ENCODE data around the gene APLN.

APLN gene

GRCh38 chrX:129642641-129643040, 12.1 kb downstream of the APLN start:
- H3K4me3 ChIP-seq (ENCODE audit: low read depth, low read length) = no peak overlapping the region

GRCh38 chrX:129641941-129642340, 12.8 kb downstream of the APLN start:
- H3K4me3 ChIP-seq (ENCODE audit: low read depth, low read length) = no peak overlapping the region

GRCh38 chrX:129641469-129641868, 13.3 kb downstream of the APLN start:
- no peak overlapping the region for H3K4me3 ChIP-seq (ENCODE audit: low read depth, low read length)

- H3K4me3 ChIP-seq (ENCODE audit: low read depth, low read length) = no peak overlapping the region
Measured at GRCh38 chrX:129640737-129641136, 14.0 kb downstream of the APLN start.

- no peak overlapping the region for H3K4me3 ChIP-seq (ENCODE audit: low read depth, low read length)
Measured at GRCh38 chrX:129638917-129639316, 15.8 kb downstream of the APLN start.

GRCh38 chrX:129637217-129638109, 17.3 kb downstream of the APLN start:
- H3K4me3 ChIP-seq (ENCODE audit: low read depth, low read length) = no peak overlapping the region

- H3K4me3 ChIP-seq (ENCODE audit: low read depth, low read length) = no peak overlapping the region
Measured at GRCh38 chrX:129636175-129636681, 18.5 kb downstream of the APLN start.

GRCh38 chrX:129634541-129634940, 20.2 kb downstream of the APLN start:
- no peak overlapping the region for H3K4me3 ChIP-seq (ENCODE audit: low read depth, low read length)

- H3K4me3 ChIP-seq (ENCODE audit: low read depth, low read length) = no peak overlapping the region
Measured at GRCh38 chrX:129632443-129632842, 22.3 kb downstream of the APLN start.

GRCh38 chrX:129631849-129632248, 22.9 kb downstream of the APLN start:
- H3K4me3 ChIP-seq (ENCODE audit: low read depth, low read length) = no peak overlapping the region

GRCh38 chrX:129629837-129630236, 24.9 kb downstream of the APLN start:
- H3K4me3 ChIP-seq (ENCODE audit: low read depth, low read length) = no peak overlapping the region

GRCh38 chrX:129626026-129626425, 28.7 kb downstream of the APLN start:
- H3K4me3 ChIP-seq (ENCODE audit: low read depth, low read length) = no peak overlapping the region

- H3K4me3 ChIP-seq (ENCODE audit: low read depth, low read length) = no peak overlapping the region
Measured at GRCh38 chrX:129622757-129623301, 31.9 kb downstream of the APLN start.

- H3K4me3 ChIP-seq (ENCODE audit: low read depth, low read length) = no peak overlapping the region
Measured at GRCh38 chrX:129618997-129619396, 35.8 kb downstream of the APLN start.

GRCh38 chrX:129617420-129617819, 37.3 kb downstream of the APLN start:
- H3K4me3 ChIP-seq (ENCODE audit: low read depth, low read length) = no peak overlapping the region

GRCh38 chrX:129614481-129615255, 40.1 kb downstream of the APLN start:
- no peak overlapping the region for H3K4me3 ChIP-seq (ENCODE audit: low read depth, low read length)

- no peak overlapping the region for H3K4me3 ChIP-seq (ENCODE audit: low read depth, low read length)
Measured at GRCh38 chrX:129613596-129613995, 41.2 kb downstream of the APLN start.

GRCh38 chrX:129612396-129612795, 42.4 kb downstream of the APLN start:
- no peak overlapping the region for H3K4me3 ChIP-seq (ENCODE audit: low read depth, low read length)

- no peak overlapping the region for H3K4me3 ChIP-seq (ENCODE audit: low read depth, low read length)
Measured at GRCh38 chrX:129609395-129609794, 45.4 kb downstream of the APLN start.

GRCh38 chrX:129608496-129608895, 46.3 kb downstream of the APLN start:
- no peak overlapping the region for H3K4me3 ChIP-seq (ENCODE audit: low read depth, low read length)

GRCh38 chrX:129606918-129607317, 47.8 kb downstream of the APLN start:
- no peak overlapping the region for H3K4me3 ChIP-seq (ENCODE audit: low read depth, low read length)

Data from iPS-11a (cell line).